Measurements from ENCODE around the gene IL4R. TPM values are rescaled to one million over a fixed set of nuclear protein-coding genes. Genes with fewer than 3 reads are reported as not detected.

The IL4R gene
- polyA plus RNA-seq, 1 donor from 2014 or later = 0.07 TPM

- TF ChIP-seq RAD21 (conservative IDR thresholded peaks at IDR 0.05) = no peak
- no peak for TF ChIP-seq SMC3 (conservative IDR thresholded peaks at IDR 0.05; ENCODE audit: poor library complexity)
Measured at GRCh38 chr16:27351989-27352388, 38.2 kb downstream of the IL4R start (continued).

- H3K4me2 ChIP-seq (ENCODE audit: low read length) = no peak overlapping the region
- H3K9me3 ChIP-seq (ENCODE audit: low read length) = no peaks in the 10 kb centered on the region
- no peaks in the 10 kb centered on the region for H3F3A ChIP-seq (ENCODE audit: insufficient read depth, low read length, poor library complexity, severe bottlenecking)
- no peak overlapping the region for H2AFZ ChIP-seq (ENCODE audit: low read depth, low read length)
- no peaks in the 10 kb centered on the region for H3K79me2 ChIP-seq (replicated peaks; ENCODE audit: insufficient read depth, low read length)
- no peak overlapping the region for H3K4me3 ChIP-seq (ENCODE audit: low read length)
- H3K36me3 ChIP-seq (ENCODE audit: insufficient read depth, low read length) = no peaks in the 10 kb centered on the region
- no peaks in the 10 kb centered on the region for H3K9me2 ChIP-seq (ENCODE audit: insufficient read depth, low read length)
- no peak overlapping the region for H3K27ac ChIP-seq (ENCODE audit: low read length)
- TF ChIP-seq EP300 (conservative IDR thresholded peaks at IDR 0.05; ENCODE audit: poor library complexity, severe bottlenecking) (no peak), REST (IDR thresholded peaks at IDR 0.05; ENCODE audit: borderline replicate concordance) (no peak), POLR2AphosphoS5 (IDR thresholded peaks at IDR 0.05) (no peak), SMC3 (conservative IDR thresholded peaks at IDR 0.05; ENCODE audit: poor library complexity) (no peak), MXI1 (conservative IDR thresholded peaks at IDR 0.05; ENCODE audit: poor library complexity, severe bottlenecking) (no peak), TAF1 (IDR thresholded peaks at IDR 0.05; ENCODE audit: low read depth) (no peak), RAD21 (conservative IDR thresholded peaks at IDR 0.05) (no peak)
- H4K20me1 ChIP-seq (ENCODE audit: insufficient read depth) = no peaks in the 10 kb centered on the region
- H3K9ac ChIP-seq (ENCODE audit: low read length) = no peak overlapping the region
- no peaks in the 10 kb centered on the region for H3K27me3 ChIP-seq (ENCODE audit: insufficient read depth, low read depth, low read length)
Measured at GRCh38 chr16:27353853-27354252, 40.1 kb downstream of the IL4R start.

- Histone ChIP-seq H2AFZ (ENCODE audit: low read depth, low read length) (no peak overlapping the region), H3K27ac (ENCODE audit: low read length) (no peak overlapping the region), H3K27me3 (ENCODE audit: insufficient read depth, low read depth, low read length) (no peaks in the 10 kb centered on the region), H3K4me3 (ENCODE audit: low read length) (no peak overlapping the region), H3K36me3 (ENCODE audit: insufficient read depth, low read length) (no peaks in the 10 kb centered on the region), H3K4me2 (ENCODE audit: low read length) (no peak overlapping the region), H3K79me2 (replicated peaks; ENCODE audit: insufficient read depth, low read length) (no peaks in the 10 kb centered on the region), H3K9me2 (ENCODE audit: insufficient read depth, low read length) (no peaks in the 10 kb centered on the region), H4K20me1 (ENCODE audit: insufficient read depth) (no peaks in the 10 kb centered on the region), H3K9ac (ENCODE audit: low read length) (no peak overlapping the region), H3F3A (ENCODE audit: insufficient read depth, low read length, poor library complexity, severe bottlenecking) (no peaks in the 10 kb centered on the region), H3K9me3 (ENCODE audit: low read length) (no peaks in the 10 kb centered on the region)
- TF ChIP-seq EP300 (conservative IDR thresholded peaks at IDR 0.05; ENCODE audit: poor library complexity, severe bottlenecking) (no peak), POLR2AphosphoS5 (IDR thresholded peaks at IDR 0.05) (no peak), SMC3 (conservative IDR thresholded peaks at IDR 0.05; ENCODE audit: poor library complexity) (no peak), MXI1 (conservative IDR thresholded peaks at IDR 0.05; ENCODE audit: poor library complexity, severe bottlenecking) (no peak), REST (IDR thresholded peaks at IDR 0.05; ENCODE audit: borderline replicate concordance) (no peak), CTCF (IDR thresholded peaks at IDR 0.05; ENCODE audit: poor library complexity, severe bottlenecking) (no peak), EZH2 (IDR thresholded peaks at IDR 0.05; ENCODE audit: borderline replicate concordance, insufficient read depth, low read length, poor library complexity, severe bottlenecking) (no peak), RAD21 (conservative IDR thresholded peaks at IDR 0.05) (no peak), TAF1 (IDR thresholded peaks at IDR 0.05; ENCODE audit: low read depth) (no peak)
Measured at GRCh38 chr16:27355610-27356009, 41.8 kb downstream of the IL4R start.
